Measurements from ENCODE around the gene TMEM39B.

- TF ChIP-seq CTCF (IDR thresholded peaks at IDR 0.05) (no peak), POLR2A (IDR thresholded peaks at IDR 0.05) (no peak)
Observed at GRCh38 chr1:32144033-32144432, 71.3 kb downstream of the TMEM39B start.

Data from thyroid gland (tissue), 4 donors.